ENCODE measurements around the gene ARHGAP44. TPM values are rescaled to one million over a fixed set of nuclear protein-coding genes. Genes with fewer than 3 reads are reported as not detected.

The ARHGAP44 gene
- total and polyA plus RNA-seq, 2 of the 4 experiments (the other 2 are of a cell fraction): 0.54 to 1.0 TPM

DNA sequence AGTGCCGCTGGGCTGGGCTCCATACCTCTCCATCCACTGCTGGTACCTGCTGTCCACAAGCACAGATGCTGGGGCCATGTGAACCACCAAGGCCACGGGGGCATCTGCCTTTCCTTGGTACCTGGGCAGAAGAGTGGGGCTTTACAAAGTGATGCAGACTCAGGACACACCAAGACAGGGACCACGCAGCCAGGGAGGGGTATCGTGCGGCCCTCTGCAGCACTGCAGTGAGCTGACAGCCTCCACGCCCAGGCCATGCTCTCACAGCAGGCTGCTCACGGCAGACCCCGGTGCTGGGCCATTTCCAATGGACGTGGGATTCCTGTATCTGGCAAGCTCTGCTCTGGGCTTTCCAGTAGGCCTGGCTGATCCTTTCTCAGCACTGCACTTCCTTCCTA is 214.2 kb downstream of the ARHGAP44 start:
- Histone ChIP-seq H3K9ac (ENCODE audit: low read depth, low read length) (no peak overlapping the region), H3K56ac (ENCODE audit: extremely low read depth, insufficient read depth, low read length) (no peak overlapping the region), H4K91ac (ENCODE audit: insufficient read depth, low read depth, low read length) (no peak overlapping the region), H3K4me3 (ENCODE audit: insufficient read depth, low read depth, low read length) (no peak overlapping the region), H2BK15ac (ENCODE audit: low read depth, low read length) (no peak overlapping the region), H3K4me2 (ENCODE audit: low read depth, low read length) (no peak overlapping the region), H4K20me1 (ENCODE audit: insufficient read depth, low read length) (peaks cover 9% of the 10 kb centered on the region; the same call in 1 of the 2 replicates), H3K27me3 (ENCODE audit: control insufficient read depth, insufficient read depth, low read length) (no peaks in the 10 kb centered on the region), H4K8ac (ENCODE audit: low read depth in 2 of 2, low read length in 2 of 2) (no peak overlapping the region), H2BK120ac (ENCODE audit: low read depth, low read length) (no peak overlapping the region), H3K18ac (ENCODE audit: low read depth, low read length) (no peak overlapping the region), H2BK5ac (ENCODE audit: low read depth, low read length, poor library complexity, severe bottlenecking) (no peak overlapping the region), H3K9me1 (ENCODE audit: insufficient read depth, low read length) (no peaks in the 10 kb centered on the region), H3K4me1 (ENCODE audit: control insufficient read depth, insufficient read depth, low read length) (no peaks in the 10 kb centered on the region), H3K79me1 (ENCODE audit: low read depth in 1 of 2, low read length in 2 of 2) (peaks cover 6 to 19% of the 10 kb centered on the region in 2 experiments; a peak in 1 of 4 replicates), H3K4ac (ENCODE audit: low read depth, low read length) (no peak overlapping the region), H4K5ac (ENCODE audit: low read depth, low read length) (no peak overlapping the region), H3K27ac (ENCODE audit: insufficient read depth, low read length) (no peak overlapping the region), H3K23ac (ENCODE audit: low read depth, low read length) (no peak overlapping the region), H2AK5ac (ENCODE audit: low read depth, low read length) (no peak overlapping the region), H3K36me3 (ENCODE audit: control insufficient read depth, insufficient read depth, low read length) (peaks cover 51% of the 10 kb centered on the region), H3K9me3 (ENCODE audit: control insufficient read depth, insufficient read depth, low read length) (no peaks in the 10 kb centered on the region), H2AK9ac (replicated peaks; ENCODE audit: low read depth, low read length, poor library complexity) (peak overlapping the region; percentile 72), H3K14ac (replicated peaks; ENCODE audit: low read depth, low read length) (no peak overlapping the region), H2AFZ (replicated peaks; ENCODE audit: low read length, poor library complexity) (no peak overlapping the region), H2BK20ac (ENCODE audit: low read depth, low read length) (no peak overlapping the region)
- 80% methylated on average over 7 of the region's 9 CpGs; no CpG with 5 or more reads in 1 of the 2 experiments for WGBS, 2 experiments (ENCODE audit: extremely low coverage in 2 of 2, insufficient read length in 1 of 2)
- CTCF ChIA-PET: interaction anchor here (1.1 kb wide), 1 partner anchor 11 kb away, joined by 3 read pairs; no protein-coding TSS in a partner anchor
- in situ Hi-C loops (cut with MboI; ENCODE audit: low sequenced_read_pairs) (loop anchor here (5.0 to 25.0 kb wide), 5 partner anchors 339 to 1009 kb away; partner anchors contain the start of genes MYOCD and ZNF18), dilution Hi-C loops (cut with HindIII; ENCODE audit: low sequenced_read_pairs, unreplicated experiment) (no loop called here), intact Hi-C loops (cut with micrococcal nuclease) (loop anchor here (1.0 to 5.0 kb wide), 6 partner anchors 261 to 1006 kb away; partner anchors contain the start of gene ZNF18)
- no TSS peak for BruUV-seq (replicated peaks)
- DNase-seq (no peak), ATAC-seq (ENCODE audit: low read depth) (peak; percentile 27)
- POLR2A ChIA-PET (ENCODE audit: unreplicated experiment): no interaction called here
- TF ChIP-seq MXI1 (IDR thresholded peaks at IDR 0.05; ENCODE audit: borderline replicate concordance, low read depth, low read length) (no peak), RAD21 (IDR thresholded peaks at IDR 0.05; ENCODE audit: low read length) (no peak), POLR2A (IDR thresholded peaks at IDR 0.05; ENCODE audit: low read depth, low read length) (no peak), RCOR1 (IDR thresholded peaks at IDR 0.05; ENCODE audit: insufficient replicate concordance, low read length) (no peak), FOS (IDR thresholded peaks at IDR 0.05; ENCODE audit: low read depth, low read length) (no peak), CEBPB (IDR thresholded peaks at IDR 0.05; ENCODE audit: low read depth, low read length) (no peak), MAZ (IDR thresholded peaks at IDR 0.05; ENCODE audit: borderline replicate concordance, low read depth, low read length) (no peak), SMC3 (IDR thresholded peaks at IDR 0.05; ENCODE audit: low read depth, low read length) (no peak)
- TF ChIP-seq, protein P1, sequence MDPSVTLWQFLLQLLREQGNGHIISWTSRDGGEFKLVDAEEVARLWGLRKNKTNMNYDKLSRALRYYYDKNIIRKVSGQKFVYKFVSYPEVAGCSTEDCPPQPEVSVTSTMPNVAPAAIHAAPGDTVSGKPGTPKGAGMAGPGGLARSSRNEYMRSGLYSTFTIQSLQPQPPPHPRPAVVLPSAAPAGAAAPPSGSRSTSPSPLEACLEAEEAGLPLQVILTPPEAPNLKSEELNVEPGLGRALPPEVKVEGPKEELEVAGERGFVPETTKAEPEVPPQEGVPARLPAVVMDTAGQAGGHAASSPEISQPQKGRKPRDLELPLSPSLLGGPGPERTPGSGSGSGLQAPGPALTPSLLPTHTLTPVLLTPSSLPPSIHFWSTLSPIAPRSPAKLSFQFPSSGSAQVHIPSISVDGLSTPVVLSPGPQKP (IDR thresholded peaks at IDR 0.05; ENCODE audit: borderline replicate concordance, low read depth, low read length): no peak
- TF ChIP-seq, protein P2, sequence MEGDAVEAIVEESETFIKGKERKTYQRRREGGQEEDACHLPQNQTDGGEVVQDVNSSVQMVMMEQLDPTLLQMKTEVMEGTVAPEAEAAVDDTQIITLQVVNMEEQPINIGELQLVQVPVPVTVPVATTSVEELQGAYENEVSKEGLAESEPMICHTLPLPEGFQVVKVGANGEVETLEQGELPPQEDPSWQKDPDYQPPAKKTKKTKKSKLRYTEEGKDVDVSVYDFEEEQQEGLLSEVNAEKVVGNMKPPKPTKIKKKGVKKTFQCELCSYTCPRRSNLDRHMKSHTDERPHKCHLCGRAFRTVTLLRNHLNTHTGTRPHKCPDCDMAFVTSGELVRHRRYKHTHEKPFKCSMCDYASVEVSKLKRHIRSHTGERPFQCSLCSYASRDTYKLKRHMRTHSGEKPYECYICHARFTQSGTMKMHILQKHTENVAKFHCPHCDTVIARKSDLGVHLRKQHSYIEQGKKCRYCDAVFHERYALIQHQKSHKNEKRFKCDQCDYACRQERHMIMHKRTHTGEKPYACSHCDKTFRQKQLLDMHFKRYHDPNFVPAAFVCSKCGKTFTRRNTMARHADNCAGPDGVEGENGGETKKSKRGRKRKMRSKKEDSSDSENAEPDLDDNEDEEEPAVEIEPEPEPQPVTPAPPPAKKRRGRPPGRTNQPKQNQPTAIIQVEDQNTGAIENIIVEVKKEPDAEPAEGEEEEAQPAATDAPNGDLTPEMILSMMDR (conservative IDR thresholded peaks at IDR 0.05; ENCODE audit: low read depth, low read length): no peak

Data from IMR-90 (cell line).